Liver (tissue), 2 donors: ENCODE results near the gene GLRA3.

Source experiments
- GABPA ChIP-seq, 2 donors: IDR thresholded peaks in 1 of 2; conservative IDR thresholded peaks in 1 of 2; 2 replicates each; pipeline ENCODE4 v1.6.1; 2016; ENCODE audit warnings: antibody characterized with exemption in 2 of 2, mild to moderate bottlenecking in 1 of 2, moderate library complexity in 1 of 2
- TAF1 ChIP-seq: conservative IDR thresholded peaks from 2 replicates; pipeline ENCODE4 v1.6.1; 2016; ENCODE audit warnings: antibody characterized with exemption, mild to moderate bottlenecking
- TF ChIP-seq, protein P1 (sequence below): IDR thresholded peaks from 2 replicates; pipeline ENCODE4 v1.6.1; 2016; ENCODE audit warnings: antibody characterized with exemption
- donor health status: healthy.

DNA sequence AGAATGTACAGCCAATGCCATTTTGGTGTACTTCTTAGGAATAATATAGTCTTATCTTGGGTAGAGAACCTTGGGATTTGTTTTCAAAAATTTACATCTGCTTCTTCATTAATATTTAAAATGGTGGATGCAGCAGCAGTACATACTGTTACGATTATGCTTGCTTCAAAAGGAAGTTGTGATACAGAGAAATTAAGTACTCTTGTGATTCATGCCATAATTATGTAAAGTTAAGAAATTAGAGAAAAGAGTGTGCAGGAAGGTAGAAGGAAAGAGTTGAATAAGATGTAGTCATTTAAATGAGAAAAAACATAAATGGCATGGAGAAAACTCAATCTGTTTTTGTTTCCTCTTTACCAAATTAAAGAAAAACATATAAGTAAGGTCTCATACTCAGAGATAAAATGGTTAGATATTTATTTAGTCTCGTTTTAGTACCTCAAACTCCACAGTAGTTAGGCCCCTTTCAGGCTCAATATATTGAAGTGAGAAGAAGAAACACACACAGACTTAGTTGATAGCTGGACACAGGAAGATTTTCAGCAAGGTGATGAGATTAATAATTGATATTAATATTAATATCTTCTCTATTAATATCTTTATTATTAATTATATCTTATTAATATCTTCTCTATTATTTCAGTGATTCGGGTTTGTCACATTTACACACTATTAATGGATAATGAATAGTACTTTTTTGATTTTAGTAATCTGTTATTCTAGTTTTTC, 236.6 kb downstream of the GLRA3 start:
- TF ChIP-seq, protein P1, sequence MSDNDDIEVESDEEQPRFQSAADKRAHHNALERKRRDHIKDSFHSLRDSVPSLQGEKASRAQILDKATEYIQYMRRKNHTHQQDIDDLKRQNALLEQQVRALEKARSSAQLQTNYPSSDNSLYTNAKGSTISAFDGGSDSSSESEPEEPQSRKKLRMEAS, result no peak
- no peak for TF ChIP-seq GABPA (IDR thresholded peaks at IDR 0.05 in 1 of 2, conservative IDR thresholded peaks at IDR 0.05 in 1 of 2)
- TF ChIP-seq TAF1, result no peak
